Measurements from ENCODE around the gene PDSS2.

The PDSS2 gene

GRCh38 chr6:107246972-107247615, 212.3 kb downstream of the PDSS2 start:
- H3K4me3 ChIP-seq (ENCODE audit: low read depth in 1 of 2, low read length in 1 of 2): no peak overlapping the region
- no peak overlapping the region for H3K27ac ChIP-seq
- no peaks in the 10 kb centered on the region for H3K4me1 ChIP-seq (ENCODE audit: control insufficient read depth in 1 of 2, insufficient read depth in 1 of 2, low read depth in 1 of 2, low read length in 1 of 2)
- no peaks in the 10 kb centered on the region for H3K27me3 ChIP-seq
- no peak for TF ChIP-seq CTCF (IDR thresholded peaks at IDR 0.05)
- no peaks in the 10 kb centered on the region for H3K9me3 ChIP-seq
- no peaks in the 10 kb centered on the region for H3K36me3 ChIP-seq

DNA sequence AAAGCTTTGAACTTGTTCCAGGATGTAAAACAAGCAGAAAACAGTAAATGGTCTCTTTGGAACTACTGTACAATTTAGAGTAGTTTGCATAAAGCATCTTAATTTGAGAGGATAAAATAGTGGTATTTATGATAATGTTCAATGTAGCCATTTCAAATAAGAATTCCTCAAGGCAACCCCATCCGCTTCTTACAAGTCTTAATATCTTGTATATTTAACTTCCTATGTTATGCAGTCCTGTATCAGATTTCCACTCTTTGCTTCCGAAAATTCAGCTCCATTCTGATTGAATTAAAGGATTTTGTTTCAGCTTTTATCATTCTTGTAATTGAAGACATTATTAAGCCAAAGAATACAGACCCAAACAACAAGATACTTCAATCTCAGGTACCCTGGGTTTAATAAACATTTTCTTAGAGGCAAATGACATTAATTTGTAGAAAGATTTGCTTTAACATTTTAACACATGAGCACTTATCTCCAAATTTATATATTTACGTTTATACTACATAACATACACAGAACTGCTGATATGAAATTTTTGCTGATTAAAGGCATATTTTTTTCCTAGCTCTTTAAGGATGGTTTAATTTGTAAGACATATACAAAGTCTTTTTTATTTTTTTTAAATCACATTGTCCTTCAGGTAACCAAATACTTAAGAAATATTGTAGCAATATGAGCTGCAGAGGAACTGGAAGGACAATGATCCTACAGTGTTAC, 213.0 kb downstream of the PDSS2 start:
- H3K27ac ChIP-seq: no peak overlapping the region
- TF ChIP-seq CTCF (IDR thresholded peaks at IDR 0.05): no peak
- no peaks in the 10 kb centered on the region for H3K36me3 ChIP-seq
- H3K9me3 ChIP-seq: no peaks in the 10 kb centered on the region
- no peaks in the 10 kb centered on the region for H3K4me1 ChIP-seq (ENCODE audit: control insufficient read depth in 1 of 2, insufficient read depth in 1 of 2, low read depth in 1 of 2, low read length in 1 of 2)
- no peak overlapping the region for H3K4me3 ChIP-seq (ENCODE audit: low read depth in 1 of 2, low read length in 1 of 2)
- no peaks in the 10 kb centered on the region for H3K27me3 ChIP-seq

DNA sequence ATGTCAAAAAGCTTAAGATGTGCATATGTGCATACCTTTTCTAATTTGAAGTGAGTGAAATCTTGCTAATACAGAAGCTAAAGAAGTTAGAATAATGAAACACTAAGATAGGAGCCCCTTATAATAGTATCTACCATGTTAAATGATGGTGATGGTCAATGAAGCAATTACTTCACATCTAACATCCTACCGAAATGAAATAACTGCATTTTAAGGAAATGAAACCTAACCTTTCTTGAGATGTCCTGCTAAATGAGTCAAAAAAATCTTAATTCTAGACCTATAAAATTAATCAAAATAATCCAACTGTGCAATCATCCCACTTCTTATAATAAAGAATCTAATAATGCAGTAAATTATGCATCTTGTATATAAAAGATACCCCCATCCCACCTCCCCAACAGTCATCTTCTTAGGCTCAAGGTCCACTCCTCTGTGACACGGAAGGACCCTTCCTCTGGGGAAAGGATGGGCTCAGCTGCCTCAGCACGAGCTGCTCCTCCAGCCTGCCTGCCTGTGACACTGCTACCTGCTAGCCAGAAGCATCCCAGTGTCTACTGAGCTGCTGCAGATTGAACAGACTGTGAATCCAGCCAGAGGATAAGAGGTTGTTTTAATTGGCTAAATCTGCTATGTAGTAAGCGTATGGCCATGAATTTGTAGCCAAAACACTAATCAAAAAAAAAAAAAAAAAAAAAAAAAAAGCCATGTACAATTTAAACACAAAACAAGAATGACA, 214.5 kb downstream of the PDSS2 start:
- Histone ChIP-seq H3K27me3 (no peaks in the 10 kb centered on the region), H3K36me3 (no peaks in the 10 kb centered on the region), H3K4me1 (ENCODE audit: control insufficient read depth in 1 of 2, insufficient read depth in 1 of 2, low read depth in 1 of 2, low read length in 1 of 2) (no peaks in the 10 kb centered on the region), H3K4me3 (ENCODE audit: low read depth in 1 of 2, low read length in 1 of 2) (no peak overlapping the region), H3K9me3 (no peaks in the 10 kb centered on the region), H3K27ac (no peak overlapping the region)
- TF ChIP-seq CTCF (IDR thresholded peaks at IDR 0.05): no peak

GRCh38 chr6:107244082-107244741, 215.2 kb downstream of the PDSS2 start:
- Histone ChIP-seq H3K4me1 (ENCODE audit: control insufficient read depth in 1 of 2, insufficient read depth in 1 of 2, low read depth in 1 of 2, low read length in 1 of 2) (no peaks in the 10 kb centered on the region), H3K4me3 (ENCODE audit: low read depth in 1 of 2, low read length in 1 of 2) (no peak overlapping the region), H3K9me3 (no peaks in the 10 kb centered on the region), H3K27me3 (no peaks in the 10 kb centered on the region), H3K36me3 (no peaks in the 10 kb centered on the region), H3K27ac (no peak overlapping the region)
- TF ChIP-seq CTCF (IDR thresholded peaks at IDR 0.05): no peak

DNA sequence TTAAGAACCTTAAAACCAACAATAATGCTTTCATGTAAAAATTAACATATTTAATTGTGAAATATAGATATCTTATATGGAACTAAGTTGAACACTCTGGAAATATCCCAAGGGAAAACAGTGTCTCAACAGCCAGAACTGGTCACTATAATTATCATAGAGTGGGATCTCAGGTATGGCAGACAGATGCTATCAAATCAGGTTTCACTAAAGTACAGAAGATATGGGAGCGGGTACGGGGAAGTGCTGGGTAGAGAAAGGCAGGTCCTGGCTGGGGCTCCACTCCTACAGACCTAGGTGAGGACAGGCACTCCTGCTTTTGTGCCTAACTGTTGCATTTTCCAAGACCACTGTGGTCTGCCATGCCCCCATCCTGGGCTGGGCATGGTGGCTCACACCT, 215.9 kb downstream of the PDSS2 start:
- no peak for TF ChIP-seq CTCF (IDR thresholded peaks at IDR 0.05)
- no peak overlapping the region for H3K27ac ChIP-seq
- no peaks in the 10 kb centered on the region for H3K36me3 ChIP-seq
- H3K9me3 ChIP-seq: no peaks in the 10 kb centered on the region
- H3K4me3 ChIP-seq (ENCODE audit: low read depth in 1 of 2, low read length in 1 of 2): no peak overlapping the region
- no peaks in the 10 kb centered on the region for H3K27me3 ChIP-seq
- H3K4me1 ChIP-seq (ENCODE audit: control insufficient read depth in 1 of 2, insufficient read depth in 1 of 2, low read depth in 1 of 2, low read length in 1 of 2): no peaks in the 10 kb centered on the region

Measured in neutrophil (primary cell).